ENCODE measurements around the gene KAT14.
"Not testable (repeated sequence)": the region's sequence is repeated elsewhere in the genome, so short reads cannot be mapped to it uniquely, and the experiment has no call there.

KAT14 gene

GRCh38 chr20:18101125-18101810, 36.4 kb upstream of the KAT14 start:
- no peaks in the 10 kb centered on the region for H3K36me3 ChIP-seq (ENCODE audit: control insufficient read depth, insufficient read depth, low read length)
- H2AFZ ChIP-seq: no peak overlapping the region

GRCh38 chr20:18103497-18103896, 34.2 kb upstream of the KAT14 start:
- Histone ChIP-seq H3K4me3 (ENCODE audit: low read depth, low read length) (no peak overlapping the region), H3K36me3 (ENCODE audit: control insufficient read depth, insufficient read depth, low read length) (no peaks in the 10 kb centered on the region), H3K79me2 (no peaks in the 10 kb centered on the region), H3K27ac (no peak overlapping the region), H3K4me1 (no peaks in the 10 kb centered on the region), H3K27me3 (ENCODE audit: control insufficient read depth, insufficient read depth, low read length) (no peaks in the 10 kb centered on the region), H3K9ac (no peak overlapping the region), H2AFZ (no peak overlapping the region), H3K4me2 (ENCODE audit: low read length) (no peak overlapping the region), H3K9me3 (ENCODE audit: control insufficient read depth, low read length) (no peaks in the 10 kb centered on the region)
- TF ChIP-seq CTCF (IDR thresholded peaks at IDR 0.05): no peak

More at GRCh38 chr20:18101125-18101810, 36.4 kb upstream of the KAT14 start:
- H3K4me3 ChIP-seq (ENCODE audit: low read depth, low read length): no peak overlapping the region
- no peaks in the 10 kb centered on the region for H3K79me2 ChIP-seq
- no peak for TF ChIP-seq CTCF (IDR thresholded peaks at IDR 0.05)
- H3K9me3 ChIP-seq (ENCODE audit: control insufficient read depth, low read length): no peaks in the 10 kb centered on the region
- H3K4me1 ChIP-seq: no peaks in the 10 kb centered on the region
- H3K27ac ChIP-seq: no peak overlapping the region
- no peak overlapping the region for H3K4me2 ChIP-seq (ENCODE audit: low read length)
- H3K9ac ChIP-seq: no peak overlapping the region
- H3K27me3 ChIP-seq (ENCODE audit: control insufficient read depth, insufficient read depth, low read length): no peaks in the 10 kb centered on the region

GRCh38 chr20:18108326-18108725, 29.3 kb upstream of the KAT14 start:
- Histone ChIP-seq H3K36me3 (ENCODE audit: control insufficient read depth, insufficient read depth, low read length) (no peaks in the 10 kb centered on the region), H3K9ac (no peak overlapping the region), H3K27me3 (ENCODE audit: control insufficient read depth, insufficient read depth, low read length) (no peaks in the 10 kb centered on the region), H3K4me3 (ENCODE audit: low read depth, low read length) (no peak overlapping the region), H3K4me2 (ENCODE audit: low read length) (no peak overlapping the region), H3K9me3 (ENCODE audit: control insufficient read depth, low read length) (no peaks in the 10 kb centered on the region), H3K79me2 (no peaks in the 10 kb centered on the region), H3K4me1 (no peaks in the 10 kb centered on the region), H2AFZ (no peak overlapping the region), H3K27ac (no peak overlapping the region)
- no peak for TF ChIP-seq CTCF (IDR thresholded peaks at IDR 0.05)

GRCh38 chr20:18128574-18128973, 9.1 kb upstream of the KAT14 start:
- H3K4me1 ChIP-seq; H3K79me2 ChIP-seq; H3K4me2 ChIP-seq (ENCODE audit: low read length); H3K4me3 ChIP-seq (ENCODE audit: low read depth, low read length); H3K9ac ChIP-seq; H3K36me3 ChIP-seq (ENCODE audit: control insufficient read depth, insufficient read depth, low read length); H3K27me3 ChIP-seq (ENCODE audit: control insufficient read depth, insufficient read depth, low read length); H3K27ac ChIP-seq; H3K9me3 ChIP-seq (ENCODE audit: control insufficient read depth, low read length); H2AFZ ChIP-seq: not testable (repeated sequence)

- Histone ChIP-seq H3K4me1 (no peaks in the 10 kb centered on the region), H3K4me3 (ENCODE audit: low read depth, low read length) (no peak overlapping the region), H3K9me3 (ENCODE audit: control insufficient read depth, low read length) (no peaks in the 10 kb centered on the region), H3K27me3 (ENCODE audit: control insufficient read depth, insufficient read depth, low read length) (no peaks in the 10 kb centered on the region), H3K4me2 (ENCODE audit: low read length) (no peak overlapping the region), H3K36me3 (ENCODE audit: control insufficient read depth, insufficient read depth, low read length) (no peaks in the 10 kb centered on the region), H3K9ac (no peak overlapping the region), H3K79me2 (no peaks in the 10 kb centered on the region), H2AFZ (no peak overlapping the region), H3K27ac (no peak overlapping the region)
- TF ChIP-seq CTCF (IDR thresholded peaks at IDR 0.05): no peak
Measured at GRCh38 chr20:18132663-18133062, 5.0 kb upstream of the KAT14 start.

All from parathyroid adenoma (tissue), 2 donors.